ENCODE data around the gene UBXN6.
A peak's percentile ranks its signal among the peaks of the same experiment; 100 is the strongest.

Gene UBXN6

GRCh38 chr19:4493929-4494690, 36.5 kb upstream of the UBXN6 start:
- DNase-seq (ENCODE audit: low read depth in 2 of 2): no peak

- no peak for DNase-seq (ENCODE audit: low read depth in 2 of 2)
Measured at GRCh38 chr19:4493104-4493928, 35.7 kb upstream of the UBXN6 start.

GRCh38 chr19:4492337-4493103, 34.9 kb upstream of the UBXN6 start:
- no peak for DNase-seq (ENCODE audit: low read depth in 2 of 2)

- DNase-seq (ENCODE audit: low read depth in 2 of 2): no peak
Measured at GRCh38 chr19:4491446-4491845, 33.9 kb upstream of the UBXN6 start.

- DNase-seq (ENCODE audit: low read depth in 2 of 2): no peak
Measured at GRCh38 chr19:4488496-4488895, 30.9 kb upstream of the UBXN6 start.

GRCh38 chr19:4487572-4487971, 30.0 kb upstream of the UBXN6 start:
- DNase-seq (ENCODE audit: low read depth in 2 of 2): no peak

GRCh38 chr19:4483385-4483784, 25.8 kb upstream of the UBXN6 start:
- DNase-seq (ENCODE audit: low read depth in 2 of 2): no peak

GRCh38 chr19:4482721-4483364, 25.2 kb upstream of the UBXN6 start:
- no peak for DNase-seq (ENCODE audit: low read depth in 2 of 2)

GRCh38 chr19:4477034-4477801, 19.6 kb upstream of the UBXN6 start:
- no peak for DNase-seq (ENCODE audit: low read depth in 2 of 2)

GRCh38 chr19:4474514-4475022, 17.0 kb upstream of the UBXN6 start:
- no peak for DNase-seq (ENCODE audit: low read depth in 2 of 2)

- DNase-seq (ENCODE audit: low read depth in 2 of 2): no peak
Measured at GRCh38 chr19:4473763-4474513, 16.3 kb upstream of the UBXN6 start.

- DNase-seq (ENCODE audit: low read depth in 2 of 2): no peak
Measured at GRCh38 chr19:4473011-4473762, 15.6 kb upstream of the UBXN6 start.

- peak in 1 of 2 donors; percentile 92 for DNase-seq (ENCODE audit: low read depth in 2 of 2)
Measured at GRCh38 chr19:4472174-4472974, 14.8 kb upstream of the UBXN6 start, which contains the start of gene HDGFL2. TSS of gene HDGFL2 (plus strand) at chr19:4472297. CDS start at chr19:4472351, 54 bp downstream.

GRCh38 chr19:4471403-4472173, 14.0 kb upstream of the UBXN6 start:
- peak; percentile 91 to 96 for DNase-seq (ENCODE audit: low read depth in 2 of 2)

- DNase-seq (ENCODE audit: low read depth in 2 of 2): no peak
Measured at GRCh38 chr19:4467835-4468234, 10.2 kb upstream of the UBXN6 start.

- DNase-seq (ENCODE audit: low read depth in 2 of 2): no peak
Measured at GRCh38 chr19:4464815-4465581, 7.4 kb upstream of the UBXN6 start.
